Fibroblast of pulmonary artery (primary cell): ENCODE data around the gene GRK3.
"Not testable (repeated sequence)": the region's sequence is repeated elsewhere in the genome, so short reads cannot be mapped to it uniquely, and the experiment has no call there.

Experiments used
- DNase-seq: peaks from one replicate; pipeline ENCODE4 v3.0.0-alpha.2; 2010; ENCODE audit warnings: low read depth
- H3K4me3 ChIP-seq: replicated peaks from 2 replicates; pipeline ENCODE4 v1.5.1; 2011; ENCODE audit warnings: low read depth, mild to moderate bottlenecking, control low read depth, low read length, moderate library complexity
- TF ChIP-seq, protein P1 (sequence below): IDR thresholded peaks from 2 replicates; pipeline ENCODE4 v1.5.1; 2011; ENCODE audit warnings: mild to moderate bottlenecking, control low read depth, low read length, inconsistent platforms; ENCODE audit errors: missing control alignments

The GRK3 gene

DNA sequence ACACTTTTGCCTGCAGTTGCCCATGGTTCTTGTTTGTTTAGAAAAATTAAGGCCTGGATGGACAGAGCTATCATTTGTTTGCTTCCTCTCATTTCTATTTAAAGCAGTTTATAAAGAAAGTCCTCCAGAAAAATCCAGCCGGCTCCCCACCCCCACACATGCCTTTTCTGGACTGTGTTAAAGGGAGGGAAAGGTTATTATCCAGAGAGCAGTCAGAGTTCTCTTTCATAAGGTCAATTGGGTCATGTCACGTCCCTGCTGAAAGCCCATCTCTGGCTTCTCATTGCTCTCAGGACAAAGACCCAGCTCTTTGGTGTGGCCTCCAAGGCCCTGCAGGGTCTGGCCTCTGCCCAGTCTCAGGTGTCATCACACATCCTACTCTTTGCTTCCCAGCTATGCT, 9.8 kb upstream of the GRK3 start:
- TF ChIP-seq, protein P1, sequence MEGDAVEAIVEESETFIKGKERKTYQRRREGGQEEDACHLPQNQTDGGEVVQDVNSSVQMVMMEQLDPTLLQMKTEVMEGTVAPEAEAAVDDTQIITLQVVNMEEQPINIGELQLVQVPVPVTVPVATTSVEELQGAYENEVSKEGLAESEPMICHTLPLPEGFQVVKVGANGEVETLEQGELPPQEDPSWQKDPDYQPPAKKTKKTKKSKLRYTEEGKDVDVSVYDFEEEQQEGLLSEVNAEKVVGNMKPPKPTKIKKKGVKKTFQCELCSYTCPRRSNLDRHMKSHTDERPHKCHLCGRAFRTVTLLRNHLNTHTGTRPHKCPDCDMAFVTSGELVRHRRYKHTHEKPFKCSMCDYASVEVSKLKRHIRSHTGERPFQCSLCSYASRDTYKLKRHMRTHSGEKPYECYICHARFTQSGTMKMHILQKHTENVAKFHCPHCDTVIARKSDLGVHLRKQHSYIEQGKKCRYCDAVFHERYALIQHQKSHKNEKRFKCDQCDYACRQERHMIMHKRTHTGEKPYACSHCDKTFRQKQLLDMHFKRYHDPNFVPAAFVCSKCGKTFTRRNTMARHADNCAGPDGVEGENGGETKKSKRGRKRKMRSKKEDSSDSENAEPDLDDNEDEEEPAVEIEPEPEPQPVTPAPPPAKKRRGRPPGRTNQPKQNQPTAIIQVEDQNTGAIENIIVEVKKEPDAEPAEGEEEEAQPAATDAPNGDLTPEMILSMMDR: no peak
- H3K4me3 ChIP-seq: no peak overlapping the region
- no peak for DNase-seq

- no peak for DNase-seq
- H3K4me3 ChIP-seq: no peak overlapping the region
- TF ChIP-seq, protein P1: no peak
These were observed 8.9 kb upstream of the GRK3 start for GRCh38 chr22:25555586-25555985.

GRCh38 chr22:25557218-25557617, 7.3 kb upstream of the GRK3 start:
- DNase-seq: no peak
- no peak overlapping the region for H3K4me3 ChIP-seq
- TF ChIP-seq, protein P1: no peak

DNA sequence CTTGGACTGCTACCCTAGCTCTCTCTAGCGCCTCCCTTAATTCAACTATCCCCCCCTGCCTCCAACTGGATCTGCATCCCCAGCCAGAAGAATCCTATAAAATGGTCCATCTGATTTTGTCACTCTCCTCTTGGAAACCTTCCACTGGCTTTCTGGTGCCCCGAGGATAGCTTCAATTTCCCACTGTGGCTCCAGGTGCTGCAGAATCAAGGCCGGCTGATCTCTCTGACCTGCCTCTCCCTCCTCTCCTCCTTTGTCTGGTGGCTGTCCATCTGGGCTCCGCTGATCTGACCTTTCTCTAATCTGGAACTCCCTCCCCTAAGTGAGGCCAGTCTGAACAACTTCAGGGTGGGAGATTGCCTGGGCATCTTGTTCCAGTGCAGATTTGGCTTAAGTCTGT, 6.1 kb upstream of the GRK3 start:
- no peak overlapping the region for H3K4me3 ChIP-seq
- no peak for DNase-seq
- TF ChIP-seq, protein P1: no peak

DNA sequence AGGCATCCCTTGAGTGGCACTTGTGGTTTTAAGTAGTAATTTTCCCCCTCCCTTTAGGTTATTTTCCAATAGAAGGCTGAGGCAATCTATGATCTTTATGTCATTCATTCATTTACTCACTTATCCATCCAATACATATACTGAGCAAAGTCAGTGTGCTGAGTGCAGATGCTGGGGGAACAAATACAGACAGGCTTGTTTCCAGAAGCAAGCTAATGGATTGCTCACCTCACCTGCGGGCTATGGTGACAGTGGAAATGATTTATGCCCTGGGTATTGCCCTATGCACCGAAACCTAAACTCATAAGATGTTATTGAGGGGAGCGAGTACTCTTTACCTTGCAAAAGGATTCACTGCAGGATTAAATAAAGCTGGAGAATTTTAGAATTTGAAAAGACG, 4.6 kb upstream of the GRK3 start:
- not testable (repeated sequence) for H3K4me3 ChIP-seq, DNase-seq

DNA sequence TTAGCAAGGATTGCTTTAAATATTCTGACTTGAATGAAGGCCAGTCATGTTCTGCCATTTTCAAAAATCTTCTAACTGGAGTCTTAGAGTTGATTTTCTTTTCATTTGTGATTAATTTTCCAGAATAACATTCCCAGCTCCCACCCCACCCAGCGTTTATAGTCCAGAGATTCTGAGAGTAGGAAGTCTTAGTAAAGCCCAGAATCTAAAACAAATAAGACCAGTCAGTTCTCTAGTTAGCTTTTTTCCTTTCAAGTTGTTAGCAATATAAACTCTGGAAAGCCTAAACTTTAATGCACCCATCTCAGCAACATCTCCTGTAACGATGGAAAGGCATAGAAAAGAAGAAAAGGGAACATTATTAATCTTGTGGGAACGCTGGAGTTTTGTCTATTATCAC, 3.3 kb upstream of the GRK3 start:
- not testable (repeated sequence) for H3K4me3 ChIP-seq, DNase-seq

DNA sequence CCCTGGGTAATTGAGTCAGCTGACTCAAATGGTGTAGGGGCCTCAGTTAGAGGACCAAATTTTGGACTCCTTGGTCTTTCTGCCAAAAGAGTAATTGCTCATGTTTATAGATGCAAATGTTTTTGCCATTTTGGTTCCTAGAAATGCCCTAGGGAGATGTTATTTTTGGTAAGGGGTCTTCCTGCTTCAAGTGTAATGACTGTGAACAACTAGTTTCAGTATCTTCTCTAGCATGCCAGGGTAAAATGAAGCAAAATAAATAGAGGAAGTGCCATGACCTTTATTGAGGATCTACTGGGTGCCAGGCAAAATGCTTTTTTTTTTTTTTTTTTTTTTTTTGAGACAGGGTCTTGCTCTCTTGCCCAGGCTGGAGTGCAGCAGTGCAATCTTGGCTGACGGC, 2.5 kb upstream of the GRK3 start:
- not testable (repeated sequence) for DNase-seq, H3K4me3 ChIP-seq

GRCh38 chr22:25562966-25563760, 1.3 kb upstream of the GRK3 start:
- DNase-seq, H3K4me3 ChIP-seq: not testable (repeated sequence)

DNA sequence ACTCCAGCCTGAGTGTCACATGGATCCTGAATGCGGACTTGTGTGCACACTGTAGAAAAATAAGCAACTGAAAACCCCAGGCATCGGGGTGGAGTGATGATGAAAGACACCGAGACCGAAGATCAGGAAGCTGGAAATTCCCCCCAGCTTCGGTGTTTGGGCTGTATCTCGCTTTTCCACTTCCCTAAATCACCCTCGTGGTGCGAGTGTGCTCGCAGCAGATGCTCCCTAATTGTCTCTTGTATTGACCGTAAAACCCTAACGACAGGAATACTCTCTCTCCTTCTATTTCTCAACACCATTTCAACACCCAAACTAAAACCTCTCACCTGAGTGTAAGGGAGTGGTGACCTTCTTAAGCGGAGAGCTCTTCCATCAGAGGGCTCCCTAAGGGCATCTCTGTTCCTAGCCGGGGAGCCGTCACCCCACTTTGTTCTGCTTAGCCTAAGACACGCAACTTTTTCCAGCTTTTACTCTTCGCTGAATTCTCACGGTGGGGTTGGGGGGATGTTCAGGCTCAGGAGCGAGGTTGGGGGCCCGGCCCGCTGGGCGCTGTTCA, 635 bp upstream of the GRK3 start:
- DNase-seq: no peak

More for the DNA sequence above, 635 bp upstream of the GRK3 start:
- peak overlapping the region; percentile 58 for H3K4me3 ChIP-seq
- TF ChIP-seq, protein P1: no peak
